ENCODE results near the gene AXIN2.
"Not testable (repeated sequence)": the region's sequence is repeated elsewhere in the genome, so short reads cannot be mapped to it uniquely, and the experiment has no call there.

Gene AXIN2

GRCh38 chr17:65509032-65509431 lies 52.4 kb downstream of the AXIN2 start:
- no peaks in the 10 kb centered on the region for H3K9me3 ChIP-seq (ENCODE audit: severe bottlenecking)
- no peak overlapping the region for H3K27ac ChIP-seq
- H3K4me3 ChIP-seq (ENCODE audit: low read depth, low read length) = no peak overlapping the region
- no peaks in the 10 kb centered on the region for H3K36me3 ChIP-seq
- no peak for DNase-seq
- TF ChIP-seq CTCF (IDR thresholded peaks at IDR 0.05; ENCODE audit: low read depth, low read length) = no peak
- peaks cover 2% of the 10 kb centered on the region for H3K27me3 ChIP-seq (ENCODE audit: insufficient read depth, low read depth, severe bottlenecking)

- not testable (repeated sequence) for H3K27me3 ChIP-seq (ENCODE audit: insufficient read depth, low read depth, severe bottlenecking); H3K27ac ChIP-seq; H3K9me3 ChIP-seq (ENCODE audit: severe bottlenecking); H3K4me3 ChIP-seq (ENCODE audit: low read depth, low read length); DNase-seq; H3K36me3 ChIP-seq
These were observed 56.8 kb downstream of the AXIN2 start for GRCh38 chr17:65504673-65505072.

- H3K27me3 ChIP-seq (ENCODE audit: insufficient read depth, low read depth, severe bottlenecking) = peaks cover 9% of the 10 kb centered on the region
- DNase-seq = no peak
- H3K36me3 ChIP-seq = no peaks in the 10 kb centered on the region
- no peak overlapping the region for H3K27ac ChIP-seq
- H3K4me3 ChIP-seq (ENCODE audit: low read depth, low read length) = no peak overlapping the region
- no peaks in the 10 kb centered on the region for H3K9me3 ChIP-seq (ENCODE audit: severe bottlenecking)
- no peak for TF ChIP-seq CTCF (IDR thresholded peaks at IDR 0.05; ENCODE audit: low read depth, low read length)
These were observed 57.3 kb downstream of the AXIN2 start for GRCh38 chr17:65504141-65504540.

GRCh38 chr17:65503557-65503956 lies 57.9 kb downstream of the AXIN2 start:
- no peak overlapping the region for H3K4me3 ChIP-seq (ENCODE audit: low read depth, low read length)

GRCh38 chr17:65498816-65499215 lies 62.6 kb downstream of the AXIN2 start:
- peaks cover 17% of the 10 kb centered on the region for H3K27me3 ChIP-seq (ENCODE audit: insufficient read depth, low read depth, severe bottlenecking)
- TF ChIP-seq CTCF (IDR thresholded peaks at IDR 0.05; ENCODE audit: low read depth, low read length) = no peak
- no peaks in the 10 kb centered on the region for H3K9me3 ChIP-seq (ENCODE audit: severe bottlenecking)
- no peak overlapping the region for H3K27ac ChIP-seq
- H3K36me3 ChIP-seq = no peaks in the 10 kb centered on the region
- H3K4me3 ChIP-seq (ENCODE audit: low read depth, low read length) = no peak overlapping the region
- no peak for DNase-seq

More at GRCh38 chr17:65503557-65503956, 57.9 kb downstream of the AXIN2 start:
- Histone ChIP-seq H3K36me3 (no peaks in the 10 kb centered on the region), H3K27me3 (ENCODE audit: insufficient read depth, low read depth, severe bottlenecking) (peaks cover 9% of the 10 kb centered on the region), H3K27ac (no peak overlapping the region), H3K9me3 (ENCODE audit: severe bottlenecking) (no peaks in the 10 kb centered on the region)
- no peak for DNase-seq
- no peak for TF ChIP-seq CTCF (IDR thresholded peaks at IDR 0.05; ENCODE audit: low read depth, low read length)

- no peak for TF ChIP-seq CTCF (IDR thresholded peaks at IDR 0.05; ENCODE audit: low read depth, low read length)
- Histone ChIP-seq H3K4me3 (ENCODE audit: low read depth, low read length) (no peak overlapping the region), H3K36me3 (no peaks in the 10 kb centered on the region), H3K27me3 (ENCODE audit: insufficient read depth, low read depth, severe bottlenecking) (peaks cover 19% of the 10 kb centered on the region), H3K27ac (no peak overlapping the region), H3K9me3 (ENCODE audit: severe bottlenecking) (no peaks in the 10 kb centered on the region)
- no peak for DNase-seq
These were observed 64.6 kb downstream of the AXIN2 start for GRCh38 chr17:65496801-65497200.

Data from WERI-Rb-1 (cell line).